ENCODE data around the gene DOCK2.

DNA sequence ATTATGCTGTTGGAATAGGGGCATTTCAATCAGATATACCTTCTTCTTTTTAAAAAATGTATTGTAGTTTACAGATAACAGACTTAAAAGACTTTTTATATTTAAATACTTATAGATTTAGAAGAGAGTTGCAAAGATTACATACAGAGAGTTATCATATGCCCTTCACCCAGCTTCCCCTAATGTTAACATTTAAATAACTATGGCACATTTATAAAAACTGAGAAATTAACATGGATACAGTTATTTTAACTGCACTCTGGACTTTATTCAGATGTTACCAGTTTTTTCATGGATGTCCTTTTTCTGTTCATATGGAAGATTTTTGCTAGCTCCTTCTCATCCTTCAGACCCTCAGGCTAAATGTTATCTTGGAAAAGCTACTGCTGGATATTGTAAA, 123.2 kb downstream of the DOCK2 start:
- TF ChIP-seq, protein P1, sequence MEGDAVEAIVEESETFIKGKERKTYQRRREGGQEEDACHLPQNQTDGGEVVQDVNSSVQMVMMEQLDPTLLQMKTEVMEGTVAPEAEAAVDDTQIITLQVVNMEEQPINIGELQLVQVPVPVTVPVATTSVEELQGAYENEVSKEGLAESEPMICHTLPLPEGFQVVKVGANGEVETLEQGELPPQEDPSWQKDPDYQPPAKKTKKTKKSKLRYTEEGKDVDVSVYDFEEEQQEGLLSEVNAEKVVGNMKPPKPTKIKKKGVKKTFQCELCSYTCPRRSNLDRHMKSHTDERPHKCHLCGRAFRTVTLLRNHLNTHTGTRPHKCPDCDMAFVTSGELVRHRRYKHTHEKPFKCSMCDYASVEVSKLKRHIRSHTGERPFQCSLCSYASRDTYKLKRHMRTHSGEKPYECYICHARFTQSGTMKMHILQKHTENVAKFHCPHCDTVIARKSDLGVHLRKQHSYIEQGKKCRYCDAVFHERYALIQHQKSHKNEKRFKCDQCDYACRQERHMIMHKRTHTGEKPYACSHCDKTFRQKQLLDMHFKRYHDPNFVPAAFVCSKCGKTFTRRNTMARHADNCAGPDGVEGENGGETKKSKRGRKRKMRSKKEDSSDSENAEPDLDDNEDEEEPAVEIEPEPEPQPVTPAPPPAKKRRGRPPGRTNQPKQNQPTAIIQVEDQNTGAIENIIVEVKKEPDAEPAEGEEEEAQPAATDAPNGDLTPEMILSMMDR (IDR thresholded peaks at IDR 0.05; ENCODE audit: insufficient read depth, low read length, poor library complexity, severe bottlenecking), result no peak
- TF ChIP-seq EZH2phosphoT487 (conservative IDR thresholded peaks at IDR 0.05; ENCODE audit: low read length), result no peak
